ENCODE data around the gene RHBDL1. TPM values are rescaled to one million over a fixed set of nuclear protein-coding genes. Genes with fewer than 3 reads are reported as not detected.

The RHBDL1 gene
- total and polyA plus RNA-seq, 9 of the 15 experiments (the other 6 are each of a cell fraction or from before 2014, with no cell fraction given) = 0.03 to 5.6 (median 1.3) TPM; not detected in 1

DNA sequence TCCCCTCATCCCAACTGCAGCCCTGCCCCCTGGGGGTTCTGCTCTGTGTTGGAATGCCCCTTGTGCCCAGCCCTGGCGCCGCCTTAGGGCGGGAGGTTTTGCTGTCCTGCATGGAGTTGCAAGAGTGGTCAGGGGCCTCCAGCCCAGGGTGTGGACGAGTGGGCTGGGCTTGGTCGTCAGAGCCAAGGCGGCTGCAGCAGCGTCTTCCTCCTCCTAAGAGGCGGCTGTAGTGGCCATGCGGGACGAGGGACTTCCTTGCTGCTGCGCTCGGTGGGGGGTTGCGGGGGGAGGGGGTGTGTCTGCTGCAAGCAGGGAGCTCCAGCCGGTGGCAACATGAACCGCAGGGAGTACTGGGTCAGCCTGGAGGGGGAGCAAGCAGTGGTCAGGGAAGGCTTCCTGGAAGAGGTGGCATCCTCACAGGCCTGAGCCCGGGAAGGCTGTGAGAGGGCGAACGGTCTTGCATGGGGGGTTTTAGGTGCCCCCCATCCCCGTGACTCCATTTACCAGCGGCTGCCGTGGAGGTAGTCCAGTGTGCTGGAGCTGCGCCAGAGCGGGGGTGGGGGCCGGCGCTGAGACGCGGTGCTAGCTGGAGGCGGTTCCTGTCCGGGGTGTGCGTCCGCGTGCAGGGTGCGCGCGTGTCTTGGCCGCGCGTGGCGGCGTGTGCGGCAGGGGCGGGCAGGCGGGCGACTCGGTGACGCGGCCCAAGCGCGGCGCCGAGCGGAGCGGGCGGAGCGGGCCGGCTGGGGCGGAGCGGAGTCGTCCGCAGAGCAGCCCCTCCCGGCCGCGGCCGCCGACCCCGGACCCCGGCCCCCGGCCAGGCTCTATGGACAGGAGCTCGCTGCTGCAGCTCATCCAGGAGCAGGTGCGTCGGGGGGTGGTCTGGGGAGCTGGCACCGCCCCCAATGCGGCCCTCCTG, at the start of gene RHBDL1 (continued):
- TF ChIP-seq ZNF436 (CRISPR knock-in tag; IDR thresholded peaks at IDR 0.05) (peak; percentile 99), ETV5 (CRISPR knock-in tag; IDR thresholded peaks at IDR 0.05; ENCODE audit: low read depth) (no peak), NFE2 (IDR thresholded peaks at IDR 0.05; ENCODE audit: low read depth) (0 out of 2 replicates have a peak, but pooled peaks have one; percentile 4), HDAC8 (tag; IDR thresholded peaks at IDR 0.05) (no peak), ZNF224 (CRISPR knock-in tag; IDR thresholded peaks at IDR 0.05) (no peak), TAF9B (IDR thresholded peaks at IDR 0.05; ENCODE audit: partially characterized antibody) (no peak), ATF4 (CRISPR knock-in tag; IDR thresholded peaks at IDR 0.05) (no peak), RBM25 (IDR thresholded peaks at IDR 0.05; ENCODE audit: low read depth, low read length, severe bottlenecking) (no peak), PURB (CRISPR knock-in tag; IDR thresholded peaks at IDR 0.05; ENCODE audit: low read depth) (no peak), ZNF668 (CRISPR knock-in tag; IDR thresholded peaks at IDR 0.05) (no peak), LEF1 (IDR thresholded peaks at IDR 0.05) (peak; percentile 47), DPF2 (IDR thresholded peaks at IDR 0.05) (peak; percentile 65), PCBP1 (IDR thresholded peaks at IDR 0.05; ENCODE audit: low read depth, low read length, poor library complexity, severe bottlenecking) (peak; percentile 68), POLR2G (IDR thresholded peaks at IDR 0.05; ENCODE audit: low read depth, low read length) (peak; percentile 87), ZNF253 (CRISPR knock-in tag; conservative IDR thresholded peaks at IDR 0.05) (no peak), SMARCB1 (IDR thresholded peaks at IDR 0.05; ENCODE audit: insufficient read length, low read depth) (no peak), FUS (optimal IDR thresholded peaks at IDR 0.05; ENCODE audit: low read depth, low read length) (peak; percentile 33), PKNOX1 (IDR thresholded peaks at IDR 0.05) (no peak)
- TF ChIP-seq, protein P1, sequence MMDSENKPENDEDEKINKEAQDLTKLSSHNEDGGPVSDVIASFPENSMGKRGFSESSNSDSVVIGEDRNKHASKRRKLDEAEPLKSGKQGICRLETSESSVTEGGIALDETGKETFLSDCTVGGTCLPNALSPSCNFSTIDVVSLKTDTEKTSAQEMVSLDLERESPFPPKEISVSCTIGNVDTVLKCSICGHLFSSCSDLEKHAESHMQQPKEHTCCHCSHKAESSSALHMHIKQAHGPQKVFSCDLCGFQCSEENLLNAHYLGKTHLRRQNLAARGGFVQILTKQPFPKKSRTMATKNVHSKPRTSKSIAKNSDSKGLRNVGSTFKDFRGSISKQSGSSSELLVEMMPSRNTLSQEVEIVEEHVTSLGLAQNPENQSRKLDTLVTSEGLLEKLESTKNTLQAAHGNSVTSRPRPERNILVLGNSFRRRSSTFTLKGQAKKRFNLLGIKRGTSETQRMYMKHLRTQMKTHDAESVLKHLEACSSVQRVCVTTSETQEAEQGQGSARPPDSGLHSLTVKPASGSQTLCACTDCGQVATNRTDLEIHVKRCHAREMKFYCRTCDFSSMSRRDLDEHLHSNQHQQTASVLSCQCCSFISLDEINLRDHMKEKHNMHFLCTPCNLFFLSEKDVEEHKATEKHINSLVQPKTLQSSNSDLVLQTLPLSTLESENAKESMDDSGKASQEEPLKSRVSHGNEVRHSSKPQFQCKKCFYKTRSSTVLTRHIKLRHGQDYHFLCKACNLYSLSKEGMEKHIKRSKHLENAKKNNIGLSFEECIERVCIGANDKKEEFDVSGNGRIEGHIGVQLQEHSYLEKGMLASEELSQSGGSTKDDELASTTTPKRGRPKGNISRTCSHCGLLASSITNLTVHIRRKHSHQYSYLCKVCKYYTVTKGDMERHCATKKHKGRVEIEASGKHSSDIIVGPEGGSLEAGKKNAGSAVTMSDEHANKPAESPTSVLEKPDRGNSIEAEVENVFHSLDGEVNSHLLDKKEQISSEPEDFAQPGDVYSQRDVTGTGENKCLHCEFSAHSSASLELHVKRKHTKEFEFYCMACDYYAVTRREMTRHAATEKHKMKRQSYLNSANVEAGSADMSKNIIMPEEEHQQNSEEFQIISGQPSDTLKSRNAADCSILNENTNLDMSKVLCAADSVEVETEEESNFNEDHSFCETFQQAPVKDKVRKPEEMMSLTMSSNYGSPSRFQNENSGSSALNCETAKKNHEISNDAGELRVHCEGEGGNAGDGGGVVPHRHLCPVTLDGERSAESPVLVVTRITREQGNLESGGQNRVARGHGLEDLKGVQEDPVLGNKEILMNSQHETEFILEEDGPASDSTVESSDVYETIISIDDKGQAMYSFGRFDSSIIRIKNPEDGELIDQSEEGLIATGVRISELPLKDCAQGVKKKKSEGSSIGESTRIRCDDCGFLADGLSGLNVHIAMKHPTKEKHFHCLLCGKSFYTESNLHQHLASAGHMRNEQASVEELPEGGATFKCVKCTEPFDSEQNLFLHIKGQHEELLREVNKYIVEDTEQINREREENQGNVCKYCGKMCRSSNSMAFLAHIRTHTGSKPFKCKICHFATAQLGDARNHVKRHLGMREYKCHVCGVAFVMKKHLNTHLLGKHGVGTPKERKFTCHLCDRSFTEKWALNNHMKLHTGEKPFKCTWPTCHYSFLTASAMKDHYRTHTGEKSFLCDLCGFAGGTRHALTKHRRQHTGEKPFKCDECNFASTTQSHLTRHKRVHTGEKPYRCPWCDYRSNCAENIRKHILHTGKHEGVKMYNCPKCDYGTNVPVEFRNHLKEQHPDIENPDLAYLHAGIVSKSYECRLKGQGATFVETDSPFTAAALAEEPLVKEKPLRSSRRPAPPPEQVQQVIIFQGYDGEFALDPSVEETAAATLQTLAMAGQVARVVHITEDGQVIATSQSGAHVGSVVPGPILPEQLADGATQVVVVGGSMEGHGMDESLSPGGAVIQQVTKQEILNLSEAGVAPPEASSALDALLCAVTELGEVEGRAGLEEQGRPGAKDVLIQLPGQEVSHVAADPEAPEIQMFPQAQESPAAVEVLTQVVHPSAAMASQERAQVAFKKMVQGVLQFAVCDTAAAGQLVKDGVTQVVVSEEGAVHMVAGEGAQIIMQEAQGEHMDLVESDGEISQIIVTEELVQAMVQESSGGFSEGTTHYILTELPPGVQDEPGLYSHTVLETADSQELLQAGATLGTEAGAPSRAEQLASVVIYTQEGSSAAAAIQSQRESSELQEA (IDR thresholded peaks at IDR 0.05; ENCODE audit: low read depth) = no peak

All from K562 (cell line).